T-cell (primary cell): ENCODE results near the gene ZFYVE16. TPM values are rescaled to one million over a fixed set of nuclear protein-coding genes. Genes with fewer than 3 reads are reported as not detected.

Experiments used
- ATAC-seq, 4 experiments: fragments of 200-7000 bp in 3 of 4; fragments of 150-1000 bp in 1 of 4; cut with Tn5 transposase; replicated peaks in 1 of 4; 1 replicate in 3 of 4; 2 replicates in 1 of 4; pipeline ENCODE4 v1.10.0; 2021; ENCODE audit warnings: moderate library complexity in 3 of 4, mild to moderate bottlenecking in 2 of 4, moderate number of reproducible peaks in 1 of 4
- CTCF ChIA-PET, 2 donors: fragments of 300-600 bp; sonication (Branson Sonifier 250); formaldehyde crosslinking; loops; one replicate each; lab custom pipeline; 2022; ENCODE audit warnings: antibody characterized with exemption in 2 of 2; lab: Charles Lee
- POLR2A ChIA-PET, 2 donors: fragments of 300-600 bp; sonication (Branson Sonifier 250); formaldehyde crosslinking; loops; one replicate each; lab custom pipeline; 2022; ENCODE audit warnings: antibody characterized with exemption in 2 of 2; lab: Charles Lee
- DNase-seq, 35 experiments: peaks; one replicate each; pipeline versions ENCODE4 v3.0.0 to v3.0.0-alpha.2; 2013 to 2023
- H3K27ac ChIP-seq: one replicate; pipeline ENCODE4 v1.5.1; 2013; ENCODE audit warnings: low read length
- H3K27me3 ChIP-seq, 2 experiments: replicated peaks in 1 of 2; 1 replicate in 1 of 2; 2 replicates in 1 of 2; pipeline versions ENCODE4 v1.6.1 to v1.7.0; 2013; ENCODE audit warnings: low read length in 1 of 2, mixed read lengths in 1 of 2; ENCODE audit not compliant: control insufficient read depth in 2 of 2, insufficient read depth in 2 of 2; ENCODE audit errors: extremely low read depth in 1 of 2
- H3K36me3 ChIP-seq, 2 donors: 1 replicate in 1 of 2; 2 replicates in 1 of 2; pipeline versions ENCODE4 v1.6.1 to v1.7.0; 2013; ENCODE audit warnings: low read length in 1 of 2; ENCODE audit not compliant: control insufficient read depth in 2 of 2, insufficient read depth in 1 of 2; ENCODE audit errors: extremely low read depth in 1 of 2
- H3K4me1 ChIP-seq, 2 experiments: 1 replicate in 1 of 2; 2 replicates in 1 of 2; pipeline versions ENCODE4 v1.6.1 to v1.7.0; 2013; ENCODE audit warnings: low read length in 2 of 2, mixed read lengths in 1 of 2; ENCODE audit not compliant: insufficient read depth in 2 of 2, control insufficient read depth in 1 of 2; ENCODE audit errors: extremely low read depth in 1 of 2
- H3K4me3 ChIP-seq, 2 donors: 1 replicate in 1 of 2; 2 replicates in 1 of 2; pipeline versions ENCODE4 v1.5.1 to v1.7.0; 2013; ENCODE audit warnings: mild to moderate bottlenecking in 2 of 2, low read length in 1 of 2, moderate library complexity in 1 of 2; ENCODE audit not compliant: control insufficient read depth in 1 of 2; ENCODE audit errors: extremely low read depth in 1 of 2
- H3K9me3 ChIP-seq: 2 replicates; pipeline ENCODE4 v1.7.0; 2013
- H3K27ac Mint-ChIP-seq, 2 donors: one replicate each; pipeline ENCODE4 v1.8.0; 2020 to 2021; ENCODE audit warnings: mild to moderate bottlenecking in 2 of 2, mixed read lengths in 2 of 2
- H3K27me3 Mint-ChIP-seq, 2 donors: one replicate each; pipeline ENCODE4 v1.8.0; 2021 to 2022; ENCODE audit warnings: mixed read lengths in 2 of 2
- H3K36me3 Mint-ChIP-seq: one replicate; pipeline ENCODE4 v1.8.0; 2021; ENCODE audit warnings: mixed read lengths
- H3K4me1 Mint-ChIP-seq, 3 donors: one replicate each; pipeline ENCODE4 v1.8.0; 2020 to 2022; ENCODE audit warnings: mixed read lengths in 3 of 3, mild to moderate bottlenecking in 1 of 3
- H3K4me3 Mint-ChIP-seq, 3 donors: one replicate each; pipeline ENCODE4 v1.8.0; 2020 to 2022; ENCODE audit warnings: mild to moderate bottlenecking in 3 of 3, mixed read lengths in 3 of 3, moderate library complexity in 3 of 3
- H3K9me3 Mint-ChIP-seq, 3 donors: one replicate each; pipeline ENCODE4 v1.8.0; 2020 to 2022; ENCODE audit warnings: mixed read lengths in 3 of 3
- WGBS: methylation state at CpG from one replicate; pipeline ENCODE4 v1.1.5; 2013; ENCODE audit warnings: missing lambda C conversion rate; ENCODE audit not compliant: insufficient coverage; 5-methylcytosine and 5-hydroxymethylcytosine counted together
- total RNA-seq, 35 experiments: library from RNA in 6 of 35; stranded (reverse) in 6 of 35; fragments of 120-200 nt in 1 of 35; gene quantifications; one replicate each; pipeline versions ENCODE4 v1.2.1 to v1.2.4 and lab custom pipeline; 2013 to 2026

The ZFYVE16 gene
- total RNA-seq (10 to 100 TPM; 14.6 to 17.9 (median 17.0) TPM), total RNA-seq (lab: John Stamatoyannopoulos, UW) (13.7 to 104 (median 25.5) reads per million in 29 experiments)
- total RNA-seq (2013): 18.8 TPM

DNA sequence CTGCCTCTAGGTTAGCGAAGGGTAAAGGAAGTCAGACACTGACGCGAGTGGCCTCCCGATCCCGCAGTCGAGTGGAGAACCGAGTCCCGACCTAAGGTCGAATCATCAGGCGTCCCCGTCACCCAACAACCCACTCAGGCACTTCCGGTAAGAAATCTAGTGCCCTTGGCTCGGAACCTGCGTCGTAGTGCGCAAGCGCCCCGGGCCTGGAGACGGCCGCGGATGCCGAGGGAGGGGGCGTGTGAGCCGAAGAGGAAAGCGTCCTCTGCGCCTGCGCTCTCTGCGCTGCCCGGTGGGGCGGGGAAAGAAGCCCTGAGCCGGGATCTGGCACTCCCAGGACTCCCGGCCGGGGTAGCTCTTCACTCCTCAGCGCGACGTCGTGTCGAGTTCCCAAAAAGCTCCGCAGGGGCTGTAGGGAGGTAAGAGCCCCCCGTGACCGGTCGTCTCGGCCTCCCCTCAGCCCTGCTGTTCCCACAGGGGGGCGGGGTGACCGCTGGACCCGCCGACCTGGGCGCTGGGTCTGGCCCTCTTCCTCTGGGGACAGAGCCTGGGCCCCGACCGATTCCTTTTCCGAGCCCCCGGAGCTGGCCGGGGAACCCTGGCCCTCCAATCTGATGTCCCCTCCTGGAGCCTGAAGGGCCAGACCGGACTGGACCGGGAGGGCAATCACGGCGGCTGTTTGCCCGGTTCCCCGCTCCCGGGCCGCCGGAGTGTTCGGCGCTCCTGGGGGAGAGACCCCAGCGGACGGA, at the start of gene ZFYVE16:
Gene ZFYVE16 (plus strand): TSS at position 330 of the 749 bp plus-strand sequence. CDS start 26,084 bp downstream, outside the sequence.
- no peaks in the 10 kb centered on the region for H3K36me3 ChIP-seq
- under 1% methylated on average over 49 of the region's 66 CpGs for WGBS
- H3K4me3 ChIP-seq: peak within 1 kb of the TSS; percentile 93 to 95
- CTCF ChIA-PET: interaction anchor here in 1 of 2 donors (0.6 to 1.5 kb wide), 2 partner anchors 36 to 62 kb away, joined by 3 read pairs; no protein-coding TSS in a partner anchor
- Mint-ChIP-seq H3K27ac (peak within 1 kb of the TSS; percentile 98 to 99), H3K27me3 (no peaks in the 10 kb centered on the region), H3K4me3 (peak within 1 kb of the TSS; percentile 90 to 97 (median 94)), H3K9me3 (no peaks in the 10 kb centered on the region), H3K4me1 (peaks cover 21 to 31% (median 28%) of the 10 kb centered on the region in 3 donors), H3K36me3 (peaks cover 6% of the 10 kb centered on the region)
- POLR2A ChIA-PET: no interaction called here
- no peaks in the 10 kb centered on the region for H3K9me3 ChIP-seq
- ATAC-seq (peak; percentile 90 to 93 (median 92)), DNase-seq (peak; percentile 92 to 98 (median 95))
- no peaks in the 10 kb centered on the region for H3K27me3 ChIP-seq
- peaks cover 5% of the 10 kb centered on the region in 2 experiments for H3K4me1 ChIP-seq
- peak within 1 kb of the TSS; percentile 91 for H3K27ac ChIP-seq

DNA sequence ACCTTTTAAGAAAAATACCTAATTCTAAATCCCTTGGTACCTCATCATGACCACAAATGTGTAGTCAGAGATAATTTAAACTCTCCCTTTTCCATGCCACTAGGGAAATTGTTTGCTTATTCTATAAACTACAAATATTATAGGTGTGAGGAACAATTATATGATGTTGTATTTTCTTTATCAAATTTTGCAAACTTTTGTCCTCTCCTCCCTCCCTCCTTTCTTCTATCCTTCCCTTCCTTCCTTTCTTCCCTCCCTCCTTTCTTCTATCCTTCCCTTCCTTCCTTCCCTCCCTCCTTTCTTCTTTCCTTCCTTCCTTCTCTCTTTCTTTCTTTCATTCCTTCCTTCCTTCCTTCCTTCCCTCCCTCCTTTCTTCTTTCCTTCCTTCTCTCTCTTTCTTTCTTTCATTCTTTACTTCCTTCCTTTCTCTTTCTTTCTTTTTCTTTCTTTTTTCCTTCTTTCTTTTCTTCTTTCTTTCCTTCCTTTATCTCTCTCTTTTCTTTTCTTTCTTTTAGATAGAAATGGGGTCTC, 46.9 kb upstream of the ZFYVE16 start:
- H3K4me1 ChIP-seq: no peaks in the 10 kb centered on the region
- Mint-ChIP-seq H3K9me3 (no peaks in the 10 kb centered on the region), H3K4me3 (no peak overlapping the region), H3K36me3 (no peaks in the 10 kb centered on the region), H3K27me3 (peaks cover 0 to 6% of the 10 kb centered on the region in 2 donors), H3K4me1 (no peaks in the 10 kb centered on the region), H3K27ac (no peak overlapping the region)
- POLR2A ChIA-PET: interaction anchor here in 1 of 2 donors (0.6 kb wide), 1 partner anchor 470 kb away, joined by 4 read pairs; no protein-coding TSS in a partner anchor
- H3K27ac ChIP-seq: no peak overlapping the region
- H3K4me3 ChIP-seq: no peak overlapping the region
- no peak for ATAC-seq
- no peak for DNase-seq
- H3K27me3 ChIP-seq: peaks cover 0 to 7% of the 10 kb centered on the region in 2 experiments
- CTCF ChIA-PET: interaction anchor here in 1 of 2 donors (0.5 kb wide), 1 partner anchor 54 kb away, joined by 4 read pairs; no protein-coding TSS in a partner anchor
- H3K9me3 ChIP-seq: no peaks in the 10 kb centered on the region
- no peaks in the 10 kb centered on the region for H3K36me3 ChIP-seq

DNA sequence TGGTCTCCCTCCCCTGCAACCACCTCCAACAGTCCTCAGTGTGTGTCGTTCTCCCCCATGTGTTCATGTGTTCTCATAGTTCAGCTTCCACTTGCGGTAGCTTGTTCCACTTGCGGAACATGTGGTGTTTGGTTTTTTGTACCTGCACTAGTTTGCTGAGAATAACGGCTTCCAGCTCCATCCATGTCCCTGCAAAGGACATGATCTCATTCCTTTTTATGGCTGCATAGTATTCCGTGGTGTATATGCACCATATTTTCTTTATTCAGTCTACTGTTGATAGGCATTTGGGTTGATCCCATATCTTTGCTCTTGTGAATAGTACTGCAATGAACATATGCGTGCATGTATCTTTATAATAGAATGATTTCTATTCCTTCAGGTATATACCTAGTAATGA, 43.0 kb upstream of the ZFYVE16 start:
- peaks cover 0 to 7% of the 10 kb centered on the region in 2 experiments for H3K27me3 ChIP-seq
- no peaks in the 10 kb centered on the region for H3K4me1 ChIP-seq
- ATAC-seq (no peak), DNase-seq (no peak)
- Mint-ChIP-seq H3K9me3 (no peaks in the 10 kb centered on the region), H3K36me3 (no peaks in the 10 kb centered on the region), H3K27me3 (peaks cover 3 to 10% of the 10 kb centered on the region in 2 donors), H3K27ac (no peak overlapping the region), H3K4me3 (no peak overlapping the region), H3K4me1 (no peaks in the 10 kb centered on the region)
- WGBS: no CpG with 5 or more reads among the region's 6 CpGs
- ChIA-PET POLR2A (no interaction called here), CTCF (interaction anchor here in 1 of 2 donors (0.6 kb wide), 1 partner anchor 29 kb away, joined by 3 read pairs; no protein-coding TSS in a partner anchor)
- no peak overlapping the region for H3K4me3 ChIP-seq
- H3K27ac ChIP-seq: no peak overlapping the region
- H3K9me3 ChIP-seq: no peaks in the 10 kb centered on the region
- no peaks in the 10 kb centered on the region for H3K36me3 ChIP-seq

DNA sequence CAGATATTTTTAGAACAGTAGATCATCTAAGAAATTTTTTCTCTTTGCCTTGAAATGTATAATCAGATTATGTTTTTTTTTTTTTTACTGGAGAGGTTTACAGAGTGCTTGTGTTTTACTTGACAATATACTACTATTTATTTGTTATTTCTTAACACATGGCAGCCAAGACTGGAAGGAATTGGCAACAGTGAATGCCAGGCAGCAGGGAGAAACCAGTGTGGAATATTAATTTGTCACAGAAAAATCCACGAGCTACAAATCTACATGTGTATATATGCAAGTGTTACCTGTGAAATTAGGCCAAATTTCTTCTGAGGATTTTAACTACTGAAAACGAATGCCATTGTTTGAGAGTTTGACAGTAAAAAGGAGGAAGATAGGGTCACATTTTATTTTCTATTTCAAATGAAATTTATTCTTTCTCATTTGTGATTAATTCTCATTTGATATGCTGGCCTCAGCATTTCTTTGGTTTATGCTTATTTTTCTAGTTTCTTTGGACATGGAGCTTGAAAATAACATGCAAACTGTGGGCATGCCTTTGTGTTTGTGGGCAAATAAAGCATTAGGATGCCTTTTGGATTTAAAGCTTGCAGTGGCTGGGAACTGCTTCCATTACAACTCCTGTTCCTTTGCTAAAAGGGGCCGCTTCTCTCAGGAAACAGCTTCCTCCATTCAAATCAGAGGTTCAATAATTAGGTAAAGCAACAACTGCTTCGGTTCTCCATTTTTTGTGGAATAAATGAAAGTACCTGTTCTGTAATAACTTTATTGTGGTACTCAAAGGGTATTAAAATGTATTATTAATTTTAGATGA, 39.0 kb upstream of the ZFYVE16 start:
- Mint-ChIP-seq H3K36me3 (no peaks in the 10 kb centered on the region), H3K27ac (no peak overlapping the region), H3K4me1 (no peaks in the 10 kb centered on the region), H3K4me3 (no peak overlapping the region), H3K27me3 (peaks cover 6 to 21% of the 10 kb centered on the region in 2 donors), H3K9me3 (no peaks in the 10 kb centered on the region)
- no peaks in the 10 kb centered on the region for H3K4me1 ChIP-seq
- DNase-seq: no peak
- CTCF ChIA-PET: no interaction called here
- no peak for ATAC-seq
- no peak overlapping the region for H3K4me3 ChIP-seq
- H3K36me3 ChIP-seq: no peaks in the 10 kb centered on the region
- POLR2A ChIA-PET: no interaction called here
- WGBS: no CpG with 5 or more reads among the region's 4 CpGs
- no peaks in the 10 kb centered on the region for H3K9me3 ChIP-seq
- no peak overlapping the region for H3K27ac ChIP-seq
- H3K27me3 ChIP-seq: peaks cover 0 to 10% of the 10 kb centered on the region in 2 experiments

DNA sequence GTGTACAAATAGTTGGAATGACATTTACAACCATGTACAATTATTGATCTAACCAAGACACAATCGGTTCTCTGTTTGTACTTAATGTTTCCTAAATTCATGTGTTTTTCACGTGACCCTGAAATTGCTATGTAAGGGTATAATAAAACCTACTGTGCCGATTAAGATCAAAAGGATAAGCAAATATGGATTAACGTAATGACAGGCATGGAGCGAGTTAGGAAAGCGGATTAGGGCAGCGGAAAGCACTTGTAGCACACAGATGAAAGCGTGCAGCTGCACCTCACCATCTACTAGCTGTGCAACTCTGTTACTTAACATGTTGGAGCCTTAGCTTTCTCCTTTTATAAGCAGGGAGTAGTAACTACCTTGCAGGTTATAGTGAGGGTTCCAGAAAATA, 38.3 kb upstream of the ZFYVE16 start:
- DNase-seq (no peak), ATAC-seq (no peak)
- ChIA-PET CTCF (no interaction called here), POLR2A (no interaction called here)
- Histone ChIP-seq H3K36me3 (no peaks in the 10 kb centered on the region), H3K27me3 (peaks cover 0 to 8% of the 10 kb centered on the region in 2 experiments), H3K4me1 (no peaks in the 10 kb centered on the region), H3K27ac (no peak overlapping the region), H3K9me3 (no peaks in the 10 kb centered on the region), H3K4me3 (no peak overlapping the region)
- Mint-ChIP-seq H3K27ac (no peak overlapping the region), H3K36me3 (no peaks in the 10 kb centered on the region), H3K27me3 (peaks cover 6 to 21% of the 10 kb centered on the region in 2 donors), H3K4me1 (no peaks in the 10 kb centered on the region), H3K9me3 (no peaks in the 10 kb centered on the region), H3K4me3 (no peak overlapping the region)
- 100% methylated on average over 2 of the region's 8 CpGs for WGBS

DNA sequence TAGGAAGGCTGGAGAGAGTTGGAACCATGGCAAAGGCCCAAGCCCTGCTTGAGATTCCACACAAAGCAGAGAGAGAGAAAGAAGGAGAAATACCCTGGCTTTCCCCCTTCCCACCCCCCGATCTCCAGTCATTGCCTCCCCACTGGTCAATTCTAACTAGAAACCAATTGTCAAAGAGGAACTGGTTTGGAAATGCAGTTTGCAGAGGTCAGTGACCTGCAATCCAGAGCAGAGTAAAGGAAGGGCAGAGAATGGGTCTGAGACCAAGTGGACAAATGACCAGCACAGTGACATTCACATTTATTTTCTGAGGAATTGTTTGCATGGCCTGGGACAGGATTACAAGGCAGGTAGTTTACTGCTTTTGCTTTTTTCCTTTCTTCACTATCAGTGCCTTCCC, 37.5 kb upstream of the ZFYVE16 start:
- Histone ChIP-seq H3K4me3 (no peak overlapping the region), H3K27me3 (peaks cover 0 to 8% of the 10 kb centered on the region in 2 experiments), H3K27ac (no peak overlapping the region), H3K9me3 (no peaks in the 10 kb centered on the region), H3K4me1 (no peaks in the 10 kb centered on the region), H3K36me3 (no peaks in the 10 kb centered on the region)
- no peak for DNase-seq
- ChIA-PET CTCF (no interaction called here), POLR2A (no interaction called here)
- ATAC-seq: no peak
- Mint-ChIP-seq H3K27me3 (peaks cover 6 to 18% of the 10 kb centered on the region in 2 donors), H3K4me1 (no peaks in the 10 kb centered on the region), H3K27ac (no peak overlapping the region), H3K9me3 (no peaks in the 10 kb centered on the region), H3K4me3 (no peak overlapping the region), H3K36me3 (no peaks in the 10 kb centered on the region)
- WGBS: no CpG with 5 or more reads among the region's 1 CpG
